Prostate gland (tissue), 2 donors: ENCODE results near the gene CDKN2A.

Source experiments
- POLR2A ChIP-seq: fragments of 450-650 bp; IDR thresholded peaks from one replicate; pipeline ENCODE4 v1.6.1; 2016; ENCODE audit warnings: antibody characterized with exemption, mild to moderate bottlenecking
- POLR2AphosphoS5 ChIP-seq: sonication (generic); formaldehyde crosslinking; IDR thresholded peaks from one replicate; pipeline ENCODE4 v1.6.1; 2017; ENCODE audit warnings: antibody characterized with exemption
- TF ChIP-seq, protein P1 (sequence below), 4 experiments: fragments of 200-600 bp in 2 of 4; fragments of 450-650 bp in 2 of 4; sonication (generic) in 2 of 4; IDR thresholded peaks; 1 replicate in 3 of 4; 2 replicates in 1 of 4; pipeline ENCODE4 v1.5.1; 2016 to 2019; ENCODE audit warnings: antibody characterized with exemption in 4 of 4, mild to moderate bottlenecking in 2 of 4, moderate library complexity in 2 of 4

DNA sequence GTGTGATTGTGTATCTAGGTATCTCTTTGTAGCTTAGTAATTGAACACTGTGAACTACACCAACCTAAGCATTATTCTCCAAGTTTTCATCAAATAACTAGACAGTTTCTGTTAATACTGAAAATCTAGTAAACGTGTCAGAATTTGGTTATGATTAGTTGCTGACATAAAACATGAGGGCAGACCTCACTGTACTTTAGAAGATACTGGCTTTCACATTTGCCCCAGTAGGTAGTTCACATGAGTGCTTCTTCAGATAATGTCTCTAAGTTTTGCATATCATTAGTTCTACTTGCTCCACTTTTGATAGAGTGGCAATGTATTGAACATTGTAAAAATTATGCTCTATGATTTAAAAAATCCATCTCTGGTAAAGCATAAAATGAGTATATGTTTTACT is 7.8 kb upstream of the CDKN2A start:
- TF ChIP-seq, protein P1, sequence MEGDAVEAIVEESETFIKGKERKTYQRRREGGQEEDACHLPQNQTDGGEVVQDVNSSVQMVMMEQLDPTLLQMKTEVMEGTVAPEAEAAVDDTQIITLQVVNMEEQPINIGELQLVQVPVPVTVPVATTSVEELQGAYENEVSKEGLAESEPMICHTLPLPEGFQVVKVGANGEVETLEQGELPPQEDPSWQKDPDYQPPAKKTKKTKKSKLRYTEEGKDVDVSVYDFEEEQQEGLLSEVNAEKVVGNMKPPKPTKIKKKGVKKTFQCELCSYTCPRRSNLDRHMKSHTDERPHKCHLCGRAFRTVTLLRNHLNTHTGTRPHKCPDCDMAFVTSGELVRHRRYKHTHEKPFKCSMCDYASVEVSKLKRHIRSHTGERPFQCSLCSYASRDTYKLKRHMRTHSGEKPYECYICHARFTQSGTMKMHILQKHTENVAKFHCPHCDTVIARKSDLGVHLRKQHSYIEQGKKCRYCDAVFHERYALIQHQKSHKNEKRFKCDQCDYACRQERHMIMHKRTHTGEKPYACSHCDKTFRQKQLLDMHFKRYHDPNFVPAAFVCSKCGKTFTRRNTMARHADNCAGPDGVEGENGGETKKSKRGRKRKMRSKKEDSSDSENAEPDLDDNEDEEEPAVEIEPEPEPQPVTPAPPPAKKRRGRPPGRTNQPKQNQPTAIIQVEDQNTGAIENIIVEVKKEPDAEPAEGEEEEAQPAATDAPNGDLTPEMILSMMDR (IDR thresholded peaks at IDR 0.05): no peak
- TF ChIP-seq POLR2AphosphoS5: no peak
- TF ChIP-seq POLR2A: no peak
